ENCODE data around the gene MRTFA. TPM values are rescaled to one million over a fixed set of nuclear protein-coding genes. Genes with fewer than 3 reads are reported as not detected.
A peak's percentile ranks its signal among the peaks of the same experiment; 100 is the strongest.

MRTFA gene
- total RNA-seq, 4 donors from 2014 or later: 24.5 to 56.3 (median 40.9) TPM

GRCh38 chr22:40499209-40499623 is 137.3 kb downstream of the MRTFA start:
- peaks cover 0 to 29% (median 14%) of the 10 kb centered on the region in 3 donors for H3K4me1 ChIP-seq
- no peak for DNase-seq
- H3K27me3 ChIP-seq: no peaks in the 10 kb centered on the region
- TF ChIP-seq POLR2A (IDR thresholded peaks at IDR 0.05) (no peak), CTCF (IDR thresholded peaks at IDR 0.05) (no peak)
- intact Hi-C loops (cut with DNase I): no loop called here
- no peaks in the 10 kb centered on the region for H3K36me3 ChIP-seq
- H3K9me3 ChIP-seq: no peaks in the 10 kb centered on the region
- peak overlapping the region in 3 of 4 donors; percentile 30 to 56 (median 39) for H3K27ac ChIP-seq
- H3K4me3 ChIP-seq: no peak overlapping the region

- DNase-seq: no peak
- TF ChIP-seq CTCF (IDR thresholded peaks at IDR 0.05): no peak
- no peak for TF ChIP-seq POLR2A (IDR thresholded peaks at IDR 0.05)
- no peaks in the 10 kb centered on the region for H3K27me3 ChIP-seq
- 48 to 52% methylated on average over 6 of the region's 6 CpGs for WGBS, 2 donors
- H3K36me3 ChIP-seq: no peaks in the 10 kb centered on the region
- intact Hi-C loops (cut with DNase I): no loop called here
- H3K4me1 ChIP-seq: peaks cover 0 to 29% (median 14%) of the 10 kb centered on the region in 3 donors
- peak overlapping the region in 3 of 4 donors; percentile 30 to 56 (median 39) for H3K27ac ChIP-seq
- H3K4me3 ChIP-seq: no peak overlapping the region
- H3K9me3 ChIP-seq: no peaks in the 10 kb centered on the region
Observed at GRCh38 chr22:40498420-40499208, 137.9 kb downstream of the MRTFA start.

GRCh38 chr22:40493441-40493840 is 143.1 kb downstream of the MRTFA start:
- peak overlapping the region in 2 of 4 donors; percentile 13 to 62 for H3K27ac ChIP-seq
- peaks cover 0 to 10% (median 0%) of the 10 kb centered on the region in 3 donors for H3K36me3 ChIP-seq
- no peaks in the 10 kb centered on the region for H3K9me3 ChIP-seq
- no peaks in the 10 kb centered on the region for H3K27me3 ChIP-seq
- DNase-seq: no peak
- WGBS, 2 donors: 70 to 72% methylated on average over 2 of the region's 2 CpGs
- no peak overlapping the region for H3K4me3 ChIP-seq
- peaks cover 0 to 37% (median 14%) of the 10 kb centered on the region in 3 donors for H3K4me1 ChIP-seq
- TF ChIP-seq POLR2A (IDR thresholded peaks at IDR 0.05) (no peak), CTCF (IDR thresholded peaks at IDR 0.05) (no peak)
- intact Hi-C loops (cut with DNase I): no loop called here

GRCh38 chr22:40491990-40492631 is 144.4 kb downstream of the MRTFA start:
- Histone ChIP-seq H3K27ac (peak overlapping the region in 3 of 4 donors; percentile 51 to 63 (median 62)), H3K27me3 (no peaks in the 10 kb centered on the region), H3K9me3 (no peaks in the 10 kb centered on the region), H3K4me1 (peaks cover 4 to 37% (median 18%) of the 10 kb centered on the region in 3 donors), H3K36me3 (peaks cover 0 to 10% (median 0%) of the 10 kb centered on the region in 3 donors), H3K4me3 (no peak overlapping the region)
- intact Hi-C loops (cut with DNase I): no loop called here
- WGBS, 2 donors: 35 to 57% methylated on average over 5 of the region's 5 CpGs
- DNase-seq: no peak
- TF ChIP-seq CTCF (IDR thresholded peaks at IDR 0.05) (no peak), POLR2A (IDR thresholded peaks at IDR 0.05) (no peak)

GRCh38 chr22:40487663-40488249 is 148.8 kb downstream of the MRTFA start:
- DNase-seq: no peak
- H3K27me3 ChIP-seq: no peaks in the 10 kb centered on the region
- WGBS, 2 donors: 35 to 42% methylated on average over 3 of the region's 3 CpGs
- intact Hi-C loops (cut with DNase I): no loop called here
- peaks cover 4 to 54% (median 36%) of the 10 kb centered on the region in 3 donors for H3K4me1 ChIP-seq
- H3K4me3 ChIP-seq: no peak overlapping the region
- H3K36me3 ChIP-seq: peaks cover 0 to 10% (median 0%) of the 10 kb centered on the region in 3 donors
- no peak for TF ChIP-seq POLR2A (IDR thresholded peaks at IDR 0.05)
- TF ChIP-seq CTCF (IDR thresholded peaks at IDR 0.05): peak; percentile 42 to 71 (median 55)
- H3K27ac ChIP-seq: peak overlapping the region in 2 of 4 donors; percentile 11 to 16
- H3K9me3 ChIP-seq: no peaks in the 10 kb centered on the region

Measured in esophagus squamous epithelium (tissue), 5 donors.